ENCODE data around the gene MRE11.
"Not testable (repeated sequence)": the region's sequence is repeated elsewhere in the genome, so short reads cannot be mapped to it uniquely, and the experiment has no call there.

The MRE11 gene

DNA sequence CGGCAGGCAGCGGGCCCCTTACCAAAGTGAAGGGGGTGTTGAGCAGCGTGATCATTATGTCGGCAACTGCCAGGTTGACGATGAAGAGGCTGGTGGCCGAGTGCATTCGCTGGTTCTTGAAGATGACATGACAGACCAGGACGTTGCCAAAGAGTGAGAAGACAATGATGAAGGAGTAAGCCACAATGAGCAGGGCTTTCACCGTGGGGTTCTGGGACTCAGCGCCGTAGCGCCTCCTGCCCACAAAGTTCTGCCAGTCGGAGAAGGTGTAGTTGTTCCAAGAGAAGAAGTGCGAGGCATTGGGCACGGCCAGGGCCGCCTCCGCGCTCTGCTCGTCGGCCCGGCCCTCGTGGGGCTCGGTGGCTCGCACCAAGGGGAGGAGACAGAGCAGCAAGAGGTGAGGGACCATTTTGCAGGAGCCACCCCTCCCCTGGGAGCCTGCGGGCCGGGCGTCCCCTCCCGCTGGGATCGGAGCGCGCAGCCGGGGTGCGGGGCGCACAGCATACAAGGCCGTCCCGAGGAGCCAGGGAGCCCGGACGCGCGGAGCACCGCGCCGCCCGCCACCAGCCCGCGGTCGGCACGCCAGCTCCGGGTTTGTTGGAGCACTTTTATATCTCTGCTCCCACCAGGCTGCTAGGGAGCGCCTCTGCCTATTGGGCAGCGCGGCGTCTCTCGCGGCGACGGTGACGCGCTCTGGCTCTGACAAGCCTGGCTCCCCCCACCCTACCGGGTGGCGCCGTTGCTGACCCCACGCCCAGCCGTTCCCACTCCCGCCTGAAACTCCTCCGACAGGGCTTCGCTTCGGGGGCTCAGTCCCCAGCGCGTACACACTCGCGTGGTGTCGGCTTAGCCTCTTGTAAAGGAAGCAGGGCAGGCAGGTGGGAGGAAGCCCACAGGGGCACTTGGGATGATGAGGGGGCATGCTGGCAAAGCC is 92.5 kb downstream of the MRE11 start, which contains the start of gene GPR83:
Gene GPR83, minus strand, starts transcription at position 581 of the 934 bp plus-strand sequence. Its CDS starts 172 bp downstream, at position 409.
- Histone ChIP-seq H3K4me1 (ENCODE audit: control insufficient read depth in 2 of 2, insufficient read depth in 2 of 2, low read length in 2 of 2) (no peaks in the 10 kb centered on the region), H3K9me3 (ENCODE audit: control insufficient read depth in 2 of 2, low read length in 2 of 2) (no peaks in the 10 kb centered on the region), H3K27ac (ENCODE audit: low read depth in 2 of 2, low read length in 2 of 2) (no peak within 1 kb of the TSS), H3K27me3 (ENCODE audit: control insufficient read depth in 2 of 2, insufficient read depth in 2 of 2, low read length in 2 of 2) (peaks cover 12 to 29% of the 10 kb centered on the region in 2 donors), H3K4me3 (ENCODE audit: low read length in 2 of 2) (peak within 1 kb of the TSS in 1 of 2 donors; percentile 26), H3K36me3 (ENCODE audit: control insufficient read depth in 2 of 2, insufficient read depth in 2 of 2, low read length in 2 of 2) (no peaks in the 10 kb centered on the region), H3K9ac (ENCODE audit: low read depth in 1 of 2, low read length in 2 of 2) (no peak within 1 kb of the TSS)

DNA sequence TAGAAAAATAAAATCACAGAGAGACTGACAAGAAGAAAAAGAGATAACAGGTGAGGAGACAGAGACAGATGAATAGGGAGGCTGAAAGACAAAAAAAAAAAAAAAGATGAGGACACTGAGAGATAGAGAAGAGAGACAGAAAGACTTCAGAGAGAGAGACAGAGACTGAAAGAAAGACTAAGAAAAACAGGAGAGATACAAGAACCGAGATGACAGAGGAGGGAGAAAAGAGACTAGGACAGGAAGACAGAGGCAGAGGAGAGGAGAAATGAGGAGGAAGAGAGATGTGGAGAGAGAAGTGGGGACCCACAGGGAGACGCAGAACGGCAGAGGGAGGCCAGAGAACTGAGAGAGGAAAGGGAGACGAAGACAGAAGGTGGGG is 93.2 kb downstream of the MRE11 start:
- no peak overlapping the region for H3K4me3 ChIP-seq (ENCODE audit: low read length in 2 of 2)

DNA sequence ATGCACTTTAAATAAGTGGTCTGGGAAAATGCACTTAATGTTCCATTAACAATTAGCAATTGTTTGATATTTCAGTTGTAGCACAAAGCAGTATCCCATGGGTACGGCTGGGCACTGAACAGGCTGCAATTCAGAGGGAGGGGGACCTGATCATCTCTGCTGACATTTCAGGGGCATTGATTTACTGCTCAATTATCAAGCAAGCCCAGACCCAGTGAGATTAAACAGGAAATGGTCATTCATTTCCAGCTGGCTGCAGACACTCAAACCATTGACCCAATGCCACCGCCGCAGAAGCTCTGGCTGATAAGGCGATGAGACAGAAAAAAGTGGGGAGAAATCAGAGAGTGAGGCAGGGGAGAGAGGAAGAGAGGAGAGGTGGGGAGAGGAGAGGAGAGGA is 93.6 kb downstream of the MRE11 start:
- H3K4me1 ChIP-seq (ENCODE audit: control insufficient read depth in 2 of 2, insufficient read depth in 2 of 2, low read length in 2 of 2): no peaks in the 10 kb centered on the region

More for the DNA sequence above, 93.2 kb downstream of the MRE11 start:
- peaks cover 12 to 29% of the 10 kb centered on the region in 2 donors for H3K27me3 ChIP-seq (ENCODE audit: control insufficient read depth in 2 of 2, insufficient read depth in 2 of 2, low read length in 2 of 2)
- no peaks in the 10 kb centered on the region for H3K9me3 ChIP-seq (ENCODE audit: control insufficient read depth in 2 of 2, low read length in 2 of 2)
- H3K27ac ChIP-seq (ENCODE audit: low read depth in 2 of 2, low read length in 2 of 2): no peak overlapping the region
- H3K36me3 ChIP-seq (ENCODE audit: control insufficient read depth in 2 of 2, insufficient read depth in 2 of 2, low read length in 2 of 2): no peaks in the 10 kb centered on the region
- H3K9ac ChIP-seq (ENCODE audit: low read depth in 1 of 2, low read length in 2 of 2): no peak overlapping the region
- no peaks in the 10 kb centered on the region for H3K4me1 ChIP-seq (ENCODE audit: control insufficient read depth in 2 of 2, insufficient read depth in 2 of 2, low read length in 2 of 2)

DNA sequence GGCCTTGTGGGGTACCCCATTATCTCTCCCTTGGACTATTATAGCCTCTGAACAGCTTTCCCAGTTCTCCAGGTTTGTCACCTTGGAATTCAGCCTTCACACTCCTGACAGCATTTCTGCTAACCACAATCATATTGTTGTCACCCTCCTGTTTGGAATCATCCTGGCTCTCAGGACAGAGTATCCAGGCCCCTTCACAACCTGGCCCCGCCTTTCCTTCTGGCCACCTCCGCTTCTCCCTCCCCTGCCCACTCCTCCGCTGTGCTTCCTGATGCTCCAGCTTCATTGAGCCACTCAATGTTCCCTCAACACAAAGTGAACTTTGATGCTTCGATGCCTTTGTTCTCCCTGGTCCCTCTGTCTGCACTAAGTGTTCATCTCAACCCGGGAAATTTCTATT is 95.5 kb downstream of the MRE11 start:
- no peaks in the 10 kb centered on the region for H3K9me3 ChIP-seq (ENCODE audit: control insufficient read depth in 2 of 2, low read length in 2 of 2)
- H3K9ac ChIP-seq (ENCODE audit: low read depth in 1 of 2, low read length in 2 of 2): no peak overlapping the region
- no peak overlapping the region for H3K4me3 ChIP-seq (ENCODE audit: low read length in 2 of 2)
- no peak overlapping the region for H3K27ac ChIP-seq (ENCODE audit: low read depth in 2 of 2, low read length in 2 of 2)
- no peaks in the 10 kb centered on the region for H3K4me1 ChIP-seq (ENCODE audit: control insufficient read depth in 2 of 2, insufficient read depth in 2 of 2, low read length in 2 of 2)
- peaks cover 12 to 29% of the 10 kb centered on the region in 2 donors for H3K27me3 ChIP-seq (ENCODE audit: control insufficient read depth in 2 of 2, insufficient read depth in 2 of 2, low read length in 2 of 2)
- no peaks in the 10 kb centered on the region for H3K36me3 ChIP-seq (ENCODE audit: control insufficient read depth in 2 of 2, insufficient read depth in 2 of 2, low read length in 2 of 2)

More for the DNA sequence above, 93.6 kb downstream of the MRE11 start:
- Histone ChIP-seq H3K4me3 (ENCODE audit: low read length in 2 of 2) (no peak overlapping the region), H3K9ac (ENCODE audit: low read depth in 1 of 2, low read length in 2 of 2) (no peak overlapping the region), H3K27me3 (ENCODE audit: control insufficient read depth in 2 of 2, insufficient read depth in 2 of 2, low read length in 2 of 2) (peaks cover 12 to 29% of the 10 kb centered on the region in 2 donors), H3K27ac (ENCODE audit: low read depth in 2 of 2, low read length in 2 of 2) (no peak overlapping the region), H3K9me3 (ENCODE audit: control insufficient read depth in 2 of 2, low read length in 2 of 2) (no peaks in the 10 kb centered on the region), H3K36me3 (ENCODE audit: control insufficient read depth in 2 of 2, insufficient read depth in 2 of 2, low read length in 2 of 2) (no peaks in the 10 kb centered on the region)

DNA sequence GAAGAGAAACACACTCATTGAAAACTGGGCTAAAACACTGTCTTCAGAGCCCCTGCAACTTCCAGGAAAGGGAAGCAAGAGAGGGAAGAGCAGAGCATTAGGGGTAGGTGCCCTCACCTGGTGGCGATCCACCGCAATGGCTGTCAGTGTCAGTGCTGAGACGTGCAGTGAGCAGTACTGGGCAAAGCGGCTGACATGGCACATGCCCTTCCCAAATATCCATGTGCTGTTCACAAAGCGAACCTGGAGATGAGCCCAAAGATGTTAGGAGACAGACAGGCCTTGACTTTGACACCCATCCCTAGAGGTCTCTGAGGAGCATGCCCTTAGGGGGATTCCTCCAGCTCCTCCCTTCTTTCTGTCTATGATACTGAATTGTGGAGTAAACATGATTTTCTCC is 97.4 kb downstream of the MRE11 start:
- Histone ChIP-seq H3K9me3 (ENCODE audit: control insufficient read depth in 2 of 2, low read length in 2 of 2) (no peaks in the 10 kb centered on the region), H3K27ac (ENCODE audit: low read depth in 2 of 2, low read length in 2 of 2) (no peak overlapping the region), H3K36me3 (ENCODE audit: control insufficient read depth in 2 of 2, insufficient read depth in 2 of 2, low read length in 2 of 2) (no peaks in the 10 kb centered on the region), H3K4me1 (ENCODE audit: control insufficient read depth in 2 of 2, insufficient read depth in 2 of 2, low read length in 2 of 2) (no peaks in the 10 kb centered on the region), H3K4me3 (ENCODE audit: low read length in 2 of 2) (no peak overlapping the region), H3K27me3 (ENCODE audit: control insufficient read depth in 2 of 2, insufficient read depth in 2 of 2, low read length in 2 of 2) (peaks cover 12 to 16% of the 10 kb centered on the region in 2 donors), H3K9ac (ENCODE audit: low read depth in 1 of 2, low read length in 2 of 2) (no peak overlapping the region)

DNA sequence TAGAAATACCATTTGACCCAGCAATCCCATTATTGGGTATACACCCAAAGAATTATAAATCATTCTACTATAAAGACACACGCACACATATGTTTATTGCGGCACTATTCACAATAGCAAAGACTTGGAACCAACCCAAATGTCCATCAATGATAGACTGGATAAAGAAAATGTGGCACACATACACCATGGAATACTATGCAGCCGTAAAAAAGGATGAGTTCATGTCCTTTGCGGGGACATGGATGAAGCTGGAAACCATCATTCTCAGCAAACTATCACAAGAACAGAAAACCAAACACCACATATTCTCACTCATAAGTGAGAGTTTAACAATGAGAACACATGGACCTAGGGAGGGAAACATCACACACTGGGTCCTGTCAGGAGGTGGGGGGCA is 101.7 kb downstream of the MRE11 start:
- H3K27ac ChIP-seq (ENCODE audit: low read depth in 2 of 2, low read length in 2 of 2); H3K4me1 ChIP-seq (ENCODE audit: control insufficient read depth in 2 of 2, insufficient read depth in 2 of 2, low read length in 2 of 2); H3K9ac ChIP-seq (ENCODE audit: low read depth in 1 of 2, low read length in 2 of 2); H3K36me3 ChIP-seq (ENCODE audit: control insufficient read depth in 2 of 2, insufficient read depth in 2 of 2, low read length in 2 of 2); H3K9me3 ChIP-seq (ENCODE audit: control insufficient read depth in 2 of 2, low read length in 2 of 2); H3K27me3 ChIP-seq (ENCODE audit: control insufficient read depth in 2 of 2, insufficient read depth in 2 of 2, low read length in 2 of 2); H3K4me3 ChIP-seq (ENCODE audit: low read length in 2 of 2): not testable (repeated sequence)

DNA sequence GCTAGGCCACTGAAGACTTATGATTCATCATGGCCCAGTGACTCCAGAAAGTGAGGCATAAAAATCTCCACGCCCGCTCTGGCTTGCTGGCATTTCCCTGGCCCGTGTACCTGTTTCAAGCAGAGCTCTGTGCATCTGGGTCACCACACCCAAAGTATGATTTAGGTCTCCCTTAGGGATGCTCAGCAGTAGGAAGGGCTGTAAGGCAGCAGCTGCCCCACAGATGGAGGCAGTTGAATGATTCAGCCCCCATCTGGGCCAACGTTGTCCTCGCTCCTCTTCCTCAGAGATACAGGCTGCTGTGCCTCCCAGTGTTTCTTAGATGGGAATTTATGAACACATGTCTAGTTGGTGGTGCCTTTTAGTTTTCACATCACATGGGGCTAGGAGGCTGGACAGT is 114.0 kb downstream of the MRE11 start:
- Histone ChIP-seq H3K4me3 (ENCODE audit: low read length in 2 of 2) (no peak overlapping the region), H3K27ac (ENCODE audit: low read depth in 2 of 2, low read length in 2 of 2) (no peak overlapping the region), H3K36me3 (ENCODE audit: control insufficient read depth in 2 of 2, insufficient read depth in 2 of 2, low read length in 2 of 2) (no peaks in the 10 kb centered on the region), H3K4me1 (ENCODE audit: control insufficient read depth in 2 of 2, insufficient read depth in 2 of 2, low read length in 2 of 2) (no peaks in the 10 kb centered on the region), H3K27me3 (ENCODE audit: control insufficient read depth in 2 of 2, insufficient read depth in 2 of 2, low read length in 2 of 2) (no peaks in the 10 kb centered on the region), H3K9me3 (ENCODE audit: control insufficient read depth in 2 of 2, low read length in 2 of 2) (no peaks in the 10 kb centered on the region), H3K9ac (ENCODE audit: low read depth in 1 of 2, low read length in 2 of 2) (no peak overlapping the region)

DNA sequence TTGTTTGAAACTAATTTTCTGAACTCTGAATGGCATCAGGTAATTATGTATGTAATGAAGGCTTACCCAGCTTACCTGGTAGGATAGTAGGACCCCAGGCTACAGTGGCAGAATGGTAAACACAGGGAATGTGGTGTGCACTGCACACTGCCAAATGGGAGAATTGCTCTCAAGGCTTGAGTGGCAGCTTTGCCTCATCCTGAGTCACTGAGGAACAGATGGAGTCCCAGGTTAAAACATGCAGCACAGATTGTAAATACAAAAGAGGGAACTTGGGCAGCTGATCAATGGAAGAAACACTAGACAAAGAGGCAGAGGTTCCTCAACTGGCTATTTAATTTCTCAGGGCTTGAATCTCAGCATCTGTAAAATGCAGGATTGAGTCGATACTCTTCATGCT is 116.8 kb downstream of the MRE11 start:
- Histone ChIP-seq H3K4me3 (ENCODE audit: low read length in 2 of 2) (no peak overlapping the region), H3K9ac (ENCODE audit: low read depth in 1 of 2, low read length in 2 of 2) (no peak overlapping the region), H3K4me1 (ENCODE audit: control insufficient read depth in 2 of 2, insufficient read depth in 2 of 2, low read length in 2 of 2) (no peaks in the 10 kb centered on the region), H3K36me3 (ENCODE audit: control insufficient read depth in 2 of 2, insufficient read depth in 2 of 2, low read length in 2 of 2) (no peaks in the 10 kb centered on the region), H3K27ac (ENCODE audit: low read depth in 2 of 2, low read length in 2 of 2) (no peak overlapping the region), H3K27me3 (ENCODE audit: control insufficient read depth in 2 of 2, insufficient read depth in 2 of 2, low read length in 2 of 2) (no peaks in the 10 kb centered on the region), H3K9me3 (ENCODE audit: control insufficient read depth in 2 of 2, low read length in 2 of 2) (no peaks in the 10 kb centered on the region)

DNA sequence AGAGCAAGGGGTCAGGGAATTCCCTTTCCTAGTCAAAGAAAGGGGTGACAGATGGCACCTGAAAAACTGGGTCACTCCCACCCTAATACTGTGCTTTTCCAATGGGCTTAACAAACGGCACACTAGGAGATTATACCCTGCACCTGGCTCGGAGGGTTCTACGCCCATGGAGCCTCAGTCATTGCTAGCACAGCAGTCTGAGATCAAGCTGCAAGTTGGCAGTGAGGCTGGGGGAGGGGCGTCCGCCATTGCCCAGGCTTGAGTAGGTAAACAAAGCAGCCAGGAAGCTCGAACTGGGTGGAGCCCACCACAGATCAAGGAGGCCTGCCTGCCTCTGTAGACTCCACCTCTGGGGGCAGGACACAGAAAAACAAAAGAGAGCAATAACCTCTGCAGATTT is 123.1 kb downstream of the MRE11 start:
- H3K36me3 ChIP-seq (ENCODE audit: control insufficient read depth in 2 of 2, insufficient read depth in 2 of 2, low read length in 2 of 2): not testable (repeated sequence)

More for the DNA sequence above, 123.1 kb downstream of the MRE11 start:
- H3K9ac ChIP-seq (ENCODE audit: low read depth in 1 of 2, low read length in 2 of 2); H3K4me1 ChIP-seq (ENCODE audit: control insufficient read depth in 2 of 2, insufficient read depth in 2 of 2, low read length in 2 of 2); H3K27ac ChIP-seq (ENCODE audit: low read depth in 2 of 2, low read length in 2 of 2); H3K9me3 ChIP-seq (ENCODE audit: control insufficient read depth in 2 of 2, low read length in 2 of 2); H3K4me3 ChIP-seq (ENCODE audit: low read length in 2 of 2); H3K27me3 ChIP-seq (ENCODE audit: control insufficient read depth in 2 of 2, insufficient read depth in 2 of 2, low read length in 2 of 2): not testable (repeated sequence)
